ENCODE data around the gene PIWIL4. TPM values are rescaled to one million over a fixed set of nuclear protein-coding genes. Genes with fewer than 3 reads are reported as not detected.

PIWIL4 gene
- polyA plus RNA-seq, 1 experiment, result 1.6 TPM

Other genes with a start within 250 kb of the PIWIL4 start
- gene GPR83, start 165.9 kb upstream of the PIWIL4 start, polyA plus RNA-seq (2011; rRNA removed), result 0.04 TPM in 1 of 2 replicates, not detected in the other
- gene MRE11, start 73.5 kb upstream of the PIWIL4 start, polyA plus RNA-seq (2011; rRNA removed), result 2.6 and 7.8 TPM in 2 replicates
- gene ANKRD49, start 73.4 kb upstream of the PIWIL4 start, polyA plus RNA-seq (2011; rRNA removed), result 8.1 and 13.2 TPM in 2 replicates
- gene C11orf97, start 54.9 kb upstream of the PIWIL4 start, polyA plus RNA-seq (2011; rRNA removed), result not detected in 2 replicates
- 1.9 and 2.3 TPM in 2 replicates for gene FUT4, start 23.4 kb upstream of the PIWIL4 start, polyA plus RNA-seq (2011; rRNA removed)
- gene AMOTL1, start 201.0 kb downstream of the PIWIL4 start, polyA plus RNA-seq (2011; rRNA removed), result 21.5 and 25.5 TPM in 2 replicates